Loucy (cell line): ENCODE measurements around the gene COL26A1.

Experiments
- CTCF ChIP-seq: fragments of 200-600 bp; sonication (generic); conservative IDR thresholded peaks from 2 replicates; pipeline ENCODE4 v1.5.1; 2014; ENCODE audit warnings: mild to moderate bottlenecking, antibody characterized with exemption, low read length
- EZH2phosphoT487 ChIP-seq: fragments of 200-600 bp; IDR thresholded peaks from 2 replicates; pipeline ENCODE4 v1.6.1; 2018; ENCODE audit warnings: antibody characterized with exemption, mild to moderate bottlenecking, moderate library complexity, borderline replicate concordance

- no peak for TF ChIP-seq CTCF
- TF ChIP-seq EZH2phosphoT487 = no peak
These were observed 56.0 kb downstream of the COL26A1 start for GRCh38 chr7:101418694-101419093.
